ENCODE results near the gene TBC1D22A.
"Not testable (repeated sequence)": the region's sequence is repeated elsewhere in the genome, so short reads cannot be mapped to it uniquely, and the experiment has no call there.

The TBC1D22A gene

DNA sequence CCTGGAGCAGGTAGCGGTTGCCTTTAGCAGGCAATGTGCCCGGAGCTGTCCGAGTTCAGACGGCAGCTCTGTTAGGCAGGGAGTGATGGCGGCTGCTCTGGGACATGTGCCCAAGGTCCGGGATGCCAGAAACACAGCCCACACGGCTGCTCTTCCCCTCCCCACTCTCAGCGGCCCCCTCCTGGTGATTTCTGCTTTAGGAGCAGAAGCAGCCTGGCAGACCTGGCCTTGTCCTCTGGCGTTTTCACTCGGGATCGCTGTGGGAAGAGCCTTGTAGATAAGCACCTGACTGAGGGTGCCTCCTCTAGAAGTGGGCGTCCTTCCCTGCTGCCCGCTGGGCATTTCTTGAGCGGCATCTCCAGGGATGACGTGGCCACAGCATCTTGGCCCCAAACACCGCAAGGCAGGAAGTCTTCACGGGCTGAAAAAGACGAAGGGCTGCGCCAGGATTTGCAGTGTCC is 392.2 kb downstream of the TBC1D22A start:
- no peak for DNase-seq (ENCODE audit: low read depth in 2 of 2)

DNA sequence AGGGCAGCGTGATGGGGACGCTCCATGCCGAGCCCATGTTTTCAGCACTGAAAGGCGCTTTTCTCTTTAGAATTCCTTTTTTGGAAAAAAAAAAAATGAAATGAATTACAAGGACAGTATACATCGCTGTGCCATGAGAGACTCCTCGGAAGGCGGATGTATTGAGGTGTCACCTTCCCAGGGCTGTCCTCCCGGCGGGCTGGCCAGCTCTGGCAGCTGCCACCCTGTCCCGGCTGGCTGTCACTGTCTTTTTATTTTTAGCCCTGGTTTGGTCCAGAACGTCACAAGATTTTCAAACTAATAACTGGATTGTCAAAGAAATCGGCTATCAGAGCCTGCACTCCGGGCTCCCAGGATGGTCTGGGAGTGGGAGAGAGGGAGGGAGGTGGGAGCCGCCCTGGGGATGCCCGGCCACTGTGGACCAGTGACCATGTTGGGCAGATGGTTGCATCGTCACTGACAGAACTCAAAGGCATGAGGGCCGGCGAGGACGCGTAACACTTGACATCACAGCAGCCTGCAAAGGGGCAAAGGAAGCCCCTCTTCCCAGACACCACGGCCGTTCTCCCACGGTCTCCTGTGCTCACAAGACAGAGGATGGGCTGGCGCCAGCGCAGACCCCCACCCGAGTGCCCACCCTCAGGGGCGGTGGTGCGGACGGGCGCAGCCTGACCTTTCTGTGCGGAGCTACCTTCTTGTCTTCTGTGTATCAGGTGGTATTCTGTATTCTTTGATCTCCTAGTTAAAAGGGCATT is 392.9 kb downstream of the TBC1D22A start:
- no peak for DNase-seq (ENCODE audit: low read depth in 2 of 2)

DNA sequence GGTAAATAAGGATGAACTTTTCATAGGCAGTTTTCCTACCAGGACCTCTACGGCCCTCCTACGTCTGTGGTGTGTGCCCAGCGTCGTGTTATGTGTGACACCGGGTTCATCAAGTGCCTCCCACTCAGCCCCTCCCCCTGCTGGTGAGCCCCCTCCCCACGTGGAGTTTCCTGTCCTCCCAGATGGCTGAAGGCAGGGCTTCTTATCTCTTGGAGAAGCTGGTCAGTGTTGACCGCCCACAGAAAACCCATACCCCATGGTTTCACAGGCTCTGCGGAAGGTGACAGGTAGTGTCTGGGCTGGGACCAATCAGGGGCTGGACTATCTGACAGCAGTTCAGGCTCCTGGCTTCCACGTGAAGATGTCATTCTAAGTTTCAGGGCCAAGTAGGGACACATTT is 393.5 kb downstream of the TBC1D22A start:
- no peak for DNase-seq (ENCODE audit: low read depth in 2 of 2)

DNA sequence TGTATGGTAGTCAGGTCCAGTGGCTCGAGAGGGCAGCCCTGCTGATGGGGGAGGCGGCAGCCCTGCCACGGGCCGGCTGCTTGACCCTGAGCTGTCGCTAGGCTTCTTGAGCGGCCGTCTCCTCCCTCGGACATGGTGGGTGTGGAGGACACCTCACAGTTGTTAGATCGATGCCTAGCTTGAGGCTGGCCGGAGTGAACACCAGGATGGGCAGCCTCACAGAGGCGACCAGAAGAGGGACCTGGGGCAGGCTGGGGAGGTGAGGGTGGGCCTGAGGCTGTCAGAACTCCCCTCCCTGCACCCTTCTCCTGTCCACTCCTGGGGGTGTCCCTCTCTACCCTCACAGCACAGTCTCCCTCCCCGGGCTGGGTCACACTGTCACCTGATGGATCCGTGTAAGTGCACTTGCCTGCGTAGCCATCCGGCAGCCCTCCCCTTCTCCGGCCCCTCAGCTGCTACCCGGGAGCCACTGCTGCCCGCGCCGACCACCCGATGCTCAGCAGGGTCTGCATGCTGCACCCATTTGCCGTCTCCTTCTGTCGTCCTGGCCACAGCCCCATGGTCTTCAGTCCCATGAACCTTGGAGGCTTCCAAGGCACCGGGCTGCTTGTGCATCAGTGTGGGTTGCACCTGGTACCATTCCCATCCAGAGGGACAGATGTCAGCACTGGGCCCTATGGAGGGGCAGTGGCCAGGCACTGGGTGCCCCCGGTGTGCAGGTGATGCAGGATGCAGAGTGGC is 394.1 kb downstream of the TBC1D22A start:
- no peak for DNase-seq (ENCODE audit: low read depth in 2 of 2)

DNA sequence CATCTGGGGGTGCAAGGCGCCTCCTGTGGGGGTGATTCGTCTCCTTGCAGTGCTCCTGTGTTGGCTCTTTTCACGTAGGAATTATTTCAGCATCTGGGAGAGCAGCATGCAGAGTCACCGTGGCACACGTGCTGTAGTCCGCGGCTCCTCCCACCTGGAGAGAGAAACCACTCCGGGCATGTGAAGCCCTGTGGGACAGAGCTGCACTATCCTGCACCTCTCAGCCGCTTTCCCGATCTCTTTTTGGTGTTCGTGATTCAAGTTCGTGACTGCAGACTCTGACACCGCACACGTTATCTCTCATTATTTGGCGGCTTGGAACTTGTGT is 394.6 kb downstream of the TBC1D22A start:
- DNase-seq (ENCODE audit: low read depth in 2 of 2): no peak

DNA sequence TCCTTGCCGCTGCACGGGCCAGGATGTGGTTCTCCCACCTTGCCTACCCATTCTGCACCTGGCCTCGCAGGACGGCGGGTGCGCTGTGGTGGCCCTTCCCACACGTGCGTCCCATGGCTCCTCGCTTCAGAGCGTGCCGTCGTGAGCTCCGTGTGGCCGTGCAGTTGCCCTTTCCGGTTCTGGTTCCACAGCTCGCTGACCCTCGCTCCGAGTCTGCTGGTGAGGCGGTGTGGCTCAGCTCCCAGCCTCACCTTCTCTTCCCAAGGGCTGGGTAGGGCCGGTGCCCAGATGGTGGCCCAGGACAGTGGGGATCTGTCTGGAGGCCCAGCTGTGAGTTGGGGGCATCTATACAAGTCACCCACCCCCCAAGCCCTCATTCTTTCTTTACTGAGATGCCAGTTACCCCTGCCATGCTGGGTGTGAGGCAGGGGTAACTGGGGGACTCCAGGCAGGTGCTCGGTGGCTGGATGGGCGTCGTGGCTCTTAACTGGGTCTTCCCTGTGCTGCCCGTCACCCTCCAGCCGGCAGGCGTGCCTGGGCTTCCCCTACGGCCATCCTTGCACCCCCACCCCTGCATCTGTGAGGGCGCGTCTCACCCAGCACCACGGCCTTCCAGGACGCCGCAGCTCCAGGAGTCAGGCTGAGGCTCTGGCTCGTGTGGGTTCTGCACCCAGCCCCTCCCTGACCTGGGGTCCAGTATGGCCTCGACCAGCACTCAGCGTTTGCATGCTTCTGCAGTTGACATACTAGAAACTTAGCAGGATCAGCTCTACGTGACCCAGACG is 395.2 kb downstream of the TBC1D22A start:
- no peak for DNase-seq (ENCODE audit: low read depth in 2 of 2)

DNA sequence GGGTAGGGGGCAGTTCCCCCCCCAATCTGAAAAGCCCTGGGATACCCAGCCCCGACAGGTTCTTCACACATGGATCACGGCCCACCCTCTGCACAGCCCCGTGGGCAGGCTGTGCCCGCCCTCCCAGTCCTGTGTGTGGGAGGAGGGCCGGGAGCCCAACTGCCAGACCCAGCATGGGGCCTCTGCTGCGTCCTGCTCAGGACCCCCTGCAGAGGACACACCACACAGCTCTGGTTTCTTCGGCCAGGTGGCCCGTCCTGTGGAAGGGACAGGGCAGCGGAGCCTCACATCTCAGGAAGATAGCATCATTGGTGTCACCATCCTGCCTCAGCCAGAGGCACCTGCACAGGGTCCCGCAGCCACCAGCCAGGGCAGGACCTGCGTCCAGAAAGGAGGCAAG is 396.0 kb downstream of the TBC1D22A start:
- DNase-seq (ENCODE audit: low read depth in 2 of 2): no peak

DNA sequence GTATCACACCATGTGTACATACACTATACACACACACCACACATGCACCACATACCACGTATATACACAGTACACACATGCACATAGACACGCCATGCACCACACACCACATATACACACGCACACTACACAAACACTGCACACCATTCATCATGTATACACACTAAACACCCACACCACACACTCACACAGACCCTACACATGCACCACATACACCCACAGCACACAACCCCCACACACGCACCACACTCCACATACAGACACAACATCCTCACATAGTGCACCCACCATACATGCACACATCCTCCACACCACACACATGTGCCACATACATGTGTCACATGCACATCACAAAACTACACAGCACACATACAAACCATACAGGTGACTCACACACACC is 397.1 kb downstream of the TBC1D22A start:
- DNase-seq (ENCODE audit: low read depth in 2 of 2): no peak

DNA sequence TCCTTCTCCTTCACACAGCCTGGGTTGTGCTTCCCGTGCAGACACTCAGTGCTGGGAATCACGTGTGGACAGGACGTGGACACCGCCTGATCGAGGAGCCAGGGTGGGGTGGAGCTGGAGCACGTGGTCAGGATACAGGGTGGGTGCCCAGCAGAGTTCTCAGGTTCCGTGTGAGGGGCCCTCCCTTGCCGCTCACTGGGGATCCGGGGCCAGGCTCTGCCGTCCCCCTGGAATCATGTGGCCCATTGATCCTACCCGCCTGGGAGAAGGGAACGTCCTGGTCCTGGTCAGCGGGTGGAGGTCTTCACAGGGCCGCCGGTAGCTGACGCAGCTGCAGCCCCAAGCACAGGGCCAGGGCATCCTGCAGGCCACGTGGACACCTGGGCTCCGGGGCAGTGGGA is 397.7 kb downstream of the TBC1D22A start:
- DNase-seq (ENCODE audit: low read depth in 2 of 2): no peak

DNA sequence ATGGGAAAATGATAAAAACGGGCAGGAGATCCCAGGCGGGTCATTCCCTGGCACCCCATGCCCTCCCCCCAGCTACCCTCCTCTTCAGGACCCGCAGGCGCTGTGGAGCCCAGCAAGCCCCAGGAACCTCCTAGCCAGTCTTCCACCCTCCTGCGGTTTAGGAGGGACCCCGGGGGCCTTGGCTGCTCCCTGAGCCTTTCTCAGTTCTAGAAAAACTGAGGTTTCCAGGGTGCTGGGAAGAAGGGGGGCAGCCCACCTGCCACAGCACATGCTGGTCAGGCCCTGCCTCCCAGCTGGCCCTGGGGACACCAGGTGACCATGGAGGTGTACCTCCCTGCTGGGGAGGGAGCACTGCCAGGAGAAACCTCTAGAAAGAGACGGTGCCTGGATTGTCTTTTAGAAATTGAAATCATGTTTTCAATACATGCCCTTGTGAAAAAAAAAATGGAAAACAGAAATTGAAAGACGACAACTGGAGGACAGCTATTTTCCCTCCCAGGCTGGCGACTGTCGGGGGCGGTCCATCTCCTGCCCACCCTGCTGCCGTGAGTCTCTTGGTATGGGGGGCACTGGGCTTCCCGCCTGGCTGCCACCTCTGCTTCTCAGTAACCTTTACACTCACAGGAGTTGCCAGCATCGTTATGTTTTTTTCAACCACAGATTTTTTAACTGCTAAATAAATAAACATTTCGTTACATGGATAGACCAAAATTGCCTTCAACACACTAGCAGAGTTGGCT is 398.5 kb downstream of the TBC1D22A start:
- DNase-seq (ENCODE audit: low read depth in 2 of 2): no peak

DNA sequence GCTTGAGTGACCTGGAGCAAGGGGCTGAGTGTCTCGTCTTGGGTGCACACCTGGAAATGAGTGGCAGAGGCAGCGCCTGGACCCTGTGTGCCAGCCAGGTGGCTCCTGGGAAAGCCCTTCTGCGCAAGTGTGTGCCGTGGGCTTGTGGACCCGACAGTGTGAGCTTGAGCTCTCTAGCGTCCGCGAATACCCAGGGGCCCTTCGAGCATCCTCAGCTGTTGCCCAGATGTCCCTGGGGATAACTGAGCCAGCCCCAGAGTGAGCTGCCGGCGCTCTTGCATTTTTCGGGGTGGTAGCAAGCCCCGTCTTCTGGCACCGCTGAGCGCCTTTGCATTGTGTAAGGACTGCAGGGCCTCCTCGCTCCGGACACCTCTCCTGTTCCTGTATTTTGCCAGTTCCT is 399.2 kb downstream of the TBC1D22A start:
- no peak for DNase-seq (ENCODE audit: low read depth in 2 of 2)

DNA sequence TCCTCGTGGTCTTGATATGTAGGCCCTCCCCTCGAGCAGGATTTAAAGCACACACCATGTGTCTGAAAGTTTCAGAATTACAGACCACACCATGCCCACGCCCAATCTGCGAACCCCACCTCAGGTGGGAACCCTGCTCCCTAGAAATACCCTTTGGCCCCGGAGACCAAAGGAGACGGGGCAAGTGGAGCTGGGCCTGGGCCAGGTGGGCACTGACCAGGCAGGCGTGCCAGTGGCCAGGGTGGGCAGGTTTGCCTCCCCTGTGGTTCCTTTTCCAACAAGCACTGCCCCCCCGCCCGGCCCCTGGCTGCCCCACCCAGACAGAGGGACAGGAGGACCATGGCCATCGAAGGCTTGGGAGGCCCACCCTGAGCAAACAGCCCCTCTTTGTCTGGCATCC is 400.4 kb downstream of the TBC1D22A start:
- DNase-seq (ENCODE audit: low read depth in 2 of 2): no peak

DNA sequence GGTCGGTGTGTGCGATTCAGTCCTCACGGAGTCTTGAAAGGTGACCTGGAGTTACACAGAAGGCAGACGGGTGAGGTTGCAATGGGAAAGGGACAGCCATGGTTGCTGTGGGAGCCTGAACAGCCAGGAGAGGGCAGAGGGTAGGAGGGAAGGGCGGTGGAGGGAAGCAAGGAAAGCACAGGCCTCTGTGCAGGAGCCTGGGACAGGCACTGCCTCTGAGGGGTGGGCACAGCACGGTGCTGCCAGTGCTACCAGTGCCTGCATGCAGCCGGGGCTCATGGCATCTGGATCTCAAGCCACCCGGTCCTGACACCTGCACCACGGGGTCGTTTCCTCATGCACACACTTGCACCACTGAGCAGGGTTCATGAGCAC is 401.0 kb downstream of the TBC1D22A start:
- DNase-seq (ENCODE audit: low read depth in 2 of 2): no peak

DNA sequence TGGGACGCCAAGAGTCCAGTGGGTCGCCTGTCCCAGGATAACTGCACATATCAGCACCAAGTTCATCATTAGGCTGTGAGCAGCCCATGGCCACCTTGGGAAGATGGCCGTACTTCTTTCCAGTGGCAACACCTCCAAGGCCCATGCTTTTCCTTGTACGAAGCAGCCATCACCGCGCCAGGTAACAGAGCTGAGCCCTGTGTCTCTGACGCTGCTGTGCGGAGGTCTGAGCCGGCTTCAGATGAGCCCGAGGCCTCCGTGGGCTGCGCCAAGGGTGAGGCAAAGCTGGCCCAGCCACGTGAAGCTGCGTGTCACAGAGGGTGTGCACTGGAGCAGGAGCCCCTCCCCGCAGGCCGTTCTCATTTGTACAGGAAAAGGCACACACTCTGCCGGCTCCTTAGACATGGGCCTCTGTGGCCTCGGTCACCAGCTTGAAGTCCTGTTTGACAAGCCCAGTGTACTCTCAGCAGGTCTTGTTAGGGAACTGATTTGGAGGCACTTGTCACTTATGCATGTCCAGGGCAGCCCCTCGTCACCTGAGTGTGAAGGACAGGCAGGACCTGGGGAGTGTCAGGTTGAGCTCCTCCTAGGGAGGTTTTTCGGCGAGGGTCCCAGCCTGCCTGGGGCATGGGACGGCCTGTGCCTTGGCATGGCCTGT is 401.5 kb downstream of the TBC1D22A start:
- no peak for DNase-seq (ENCODE audit: low read depth in 2 of 2)

DNA sequence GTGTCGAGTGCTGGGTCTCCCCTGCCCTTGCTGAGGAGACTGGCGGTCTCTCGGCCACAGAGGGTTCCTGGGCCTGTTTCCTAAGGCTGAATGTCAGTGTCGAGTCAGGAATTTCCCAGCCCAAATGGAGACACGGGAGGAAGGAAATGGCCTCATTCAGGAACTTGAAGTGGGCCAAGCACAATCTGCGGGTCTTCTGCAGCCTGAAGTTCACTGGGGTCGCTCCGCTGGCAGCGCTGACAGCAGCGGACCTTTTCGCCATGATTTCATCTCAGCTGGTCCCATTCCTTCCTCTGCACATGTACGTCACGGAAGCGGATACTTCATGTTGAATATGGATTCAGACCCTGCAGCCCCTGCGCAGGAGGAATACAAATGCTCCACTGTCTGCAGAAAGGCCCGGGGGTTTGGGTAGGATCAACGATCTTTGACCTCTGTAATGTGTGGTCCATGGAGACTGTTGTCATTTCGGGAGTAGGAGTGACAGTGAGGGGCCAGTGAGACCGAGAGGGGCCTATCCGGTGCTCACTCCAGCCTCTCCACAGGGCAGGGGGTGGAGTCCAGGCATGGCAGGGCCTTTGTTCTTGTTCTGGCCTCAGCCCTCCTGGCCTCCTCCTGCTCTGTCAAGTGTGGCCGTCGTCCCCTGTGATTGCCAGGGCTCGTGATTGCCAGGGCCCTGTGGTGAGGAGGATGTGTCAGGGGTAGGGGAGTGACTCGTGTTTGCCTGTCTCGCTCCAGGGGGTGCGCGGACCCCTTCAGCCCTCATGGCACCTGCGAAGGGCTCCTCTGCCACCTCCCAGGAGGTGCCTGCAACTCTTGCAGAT is 402.3 kb downstream of the TBC1D22A start:
- DNase-seq (ENCODE audit: low read depth in 2 of 2): no peak

DNA sequence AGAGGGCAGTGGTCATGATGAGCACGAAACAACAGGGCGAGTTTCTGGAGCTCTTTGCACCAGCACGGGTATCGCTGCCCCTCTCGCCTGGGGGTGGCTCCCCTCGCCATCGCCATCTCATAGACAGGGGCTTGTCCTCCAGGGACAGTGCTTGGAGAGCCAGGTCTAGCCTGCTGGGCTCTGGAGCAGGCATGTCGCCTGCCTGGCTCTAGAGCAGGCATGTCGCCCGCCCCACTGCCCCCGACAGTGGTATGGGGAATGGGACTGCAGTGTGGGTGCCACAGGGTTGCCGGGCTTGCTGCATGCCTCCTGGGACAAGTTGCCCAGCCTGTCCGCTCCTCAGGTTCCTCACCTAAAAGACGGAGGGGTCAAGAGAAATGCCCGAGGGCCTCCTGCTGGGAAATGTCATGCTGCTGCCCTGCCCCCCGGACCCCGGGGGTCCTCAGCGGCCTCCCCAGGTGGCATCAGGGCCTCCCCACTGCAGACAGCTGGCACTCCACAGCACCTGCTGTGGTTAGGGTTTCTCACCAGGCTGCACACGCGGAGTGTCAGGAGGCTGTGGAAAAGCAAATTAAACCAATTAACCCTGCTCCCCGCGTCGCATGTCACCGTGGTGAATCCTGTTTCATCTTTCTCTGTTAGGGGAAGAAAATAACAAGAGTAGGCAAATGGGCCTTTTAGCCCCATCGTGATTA is 403.0 kb downstream of the TBC1D22A start:
- no peak for DNase-seq (ENCODE audit: low read depth in 2 of 2)

DNA sequence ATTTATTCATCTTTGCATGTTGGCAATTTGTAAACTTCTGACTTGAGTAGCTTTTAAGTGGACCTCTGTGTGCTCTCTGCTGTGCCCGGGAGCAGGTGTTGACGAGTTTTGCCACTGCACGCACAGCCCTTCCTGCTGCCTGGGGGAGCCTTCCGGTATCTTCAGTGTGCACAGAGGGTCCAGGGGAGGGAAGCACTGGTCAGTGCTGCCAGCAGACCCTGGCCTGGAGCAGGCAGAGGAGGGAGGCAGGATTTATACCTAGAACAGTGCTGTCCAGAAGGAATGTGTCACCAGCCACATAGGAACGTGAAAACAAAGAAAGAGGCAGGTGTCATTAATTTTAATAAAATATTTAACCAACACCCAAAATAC is 403.6 kb downstream of the TBC1D22A start:
- no peak for DNase-seq (ENCODE audit: low read depth in 2 of 2)

DNA sequence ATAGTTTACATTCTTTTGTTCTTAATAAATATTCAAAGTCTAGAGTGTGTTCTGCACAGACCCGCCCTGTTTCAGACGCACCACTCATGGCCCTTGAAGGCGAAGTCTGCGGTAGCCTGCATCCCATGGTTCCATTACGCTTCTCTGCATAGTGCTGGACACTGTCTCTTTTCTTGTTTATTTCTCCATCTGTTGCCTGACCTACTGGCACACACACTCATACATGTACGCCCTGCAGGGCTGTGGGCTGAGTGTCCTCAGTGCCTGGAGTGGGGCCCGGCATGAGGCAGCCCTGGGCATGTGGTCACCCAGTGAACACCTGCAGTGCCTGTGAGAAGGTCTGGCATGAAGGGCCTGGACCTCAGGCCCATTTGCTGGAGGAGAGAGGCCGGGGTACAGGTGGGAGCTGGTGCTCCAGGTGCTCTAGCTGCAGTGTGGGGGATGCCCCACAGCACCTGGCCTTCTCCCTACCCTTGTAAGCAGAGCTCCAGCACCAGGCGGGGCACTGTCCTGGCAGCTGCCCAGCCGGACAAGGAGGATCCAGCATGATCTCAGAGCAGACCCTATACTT is 404.1 kb downstream of the TBC1D22A start:
- no peak for DNase-seq (ENCODE audit: low read depth in 2 of 2)

DNA sequence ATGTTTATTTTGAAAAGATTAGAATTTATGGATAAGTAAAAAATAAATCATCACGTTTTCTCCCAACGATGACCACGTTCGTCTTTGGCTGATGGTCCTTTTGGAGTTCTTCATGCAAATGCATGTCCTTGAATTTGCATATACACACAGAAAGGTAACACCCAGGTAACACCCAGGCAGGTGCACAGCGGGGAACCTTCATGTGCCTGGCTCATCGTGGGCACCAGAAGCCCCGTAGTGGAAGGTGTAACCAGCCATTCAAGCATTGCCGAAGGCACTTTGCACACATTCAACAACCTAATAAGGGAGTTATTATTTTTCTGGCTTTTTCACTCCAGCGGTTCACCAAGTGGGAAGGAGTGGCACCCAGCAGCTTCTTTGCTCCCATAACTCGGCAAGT is 404.6 kb downstream of the TBC1D22A start:
- no peak for DNase-seq (ENCODE audit: low read depth in 2 of 2)

DNA sequence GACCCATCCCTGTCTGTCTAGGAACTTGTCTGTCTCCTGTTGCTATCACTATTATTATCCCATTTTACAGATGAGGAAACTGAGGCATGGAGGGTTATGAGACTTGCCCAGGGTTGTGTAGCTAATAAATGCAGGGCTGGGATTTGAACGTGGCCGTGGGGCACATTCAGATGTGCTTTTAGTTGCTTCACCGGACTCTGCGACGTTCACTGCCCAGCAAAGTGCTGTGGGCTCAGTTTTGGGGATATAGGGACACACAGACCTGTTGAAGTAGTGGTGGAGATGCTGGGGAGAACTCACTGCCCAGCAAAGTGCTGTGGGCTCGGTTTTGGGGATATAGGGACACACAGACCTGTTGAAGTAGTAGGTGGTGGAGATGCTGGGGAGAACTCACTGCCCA is 405.5 kb downstream of the TBC1D22A start:
- DNase-seq (ENCODE audit: low read depth in 2 of 2): not testable (repeated sequence)

Data from stimulated activated CD4-positive, alpha-beta T cell treated with anti-CD3 and anti-CD28 coated beads, Interleukin-15, amount 100 ng/mL, for 48 hours (primary cell).